Sigmoid colon (tissue), 7 donors: Measurements from ENCODE around the gene ABI3BP. TPM values are rescaled to one million over a fixed set of nuclear protein-coding genes. Genes with fewer than 3 reads are reported as not detected.

Source experiments
- DNase-seq: peaks from one replicate; pipeline ENCODE4 v3.0.0-alpha.2; 2019
- H3K27ac ChIP-seq, 4 donors: fragments of 200-600 bp; sonication (generic); one replicate each; pipeline ENCODE4 v1.5.1; 2016 to 2019; ENCODE audit warnings: mild to moderate bottlenecking in 1 of 4
- H3K27me3 ChIP-seq, 3 donors: fragments of 200-600 bp; sonication (generic); one replicate each; pipeline ENCODE4 v1.5.1; 2019; ENCODE audit warnings: mild to moderate bottlenecking in 1 of 3
- H3K36me3 ChIP-seq, 4 donors: fragments of 200-600 bp; sonication (generic); one replicate each; pipeline ENCODE4 v1.5.1; 2016 to 2019
- H3K4me1 ChIP-seq, 4 donors: fragments of 200-600 bp; sonication (generic); one replicate each; pipeline ENCODE4 v1.5.1; 2017 to 2019
- H3K4me3 ChIP-seq, 4 donors: fragments of 200-600 bp; sonication (generic); one replicate each; pipeline ENCODE4 v1.5.1; 2017 to 2019; ENCODE audit warnings: mild to moderate bottlenecking in 2 of 4, moderate library complexity in 1 of 4
- H3K9me3 ChIP-seq, 4 donors: fragments of 200-600 bp in 3 of 4; sonication (generic) in 3 of 4; one replicate each; pipeline versions ENCODE4 v1.5.1 to v1.6.1; 2013 to 2019
- CTCF ChIP-seq, 4 experiments: fragments of 450-650 bp in 3 of 4; fragments of 200-600 bp in 1 of 4; IDR thresholded peaks; one replicate each; pipeline ENCODE4 v1.5.1; 2016 to 2019; ENCODE audit warnings: antibody characterized with exemption in 4 of 4, mild to moderate bottlenecking in 3 of 4, moderate library complexity in 2 of 4
- EP300 ChIP-seq, 4 donors: sonication (generic); formaldehyde crosslinking; IDR thresholded peaks; one replicate each; pipeline ENCODE4 v1.6.1; 2017; ENCODE audit warnings: antibody characterized with exemption in 4 of 4
- POLR2A ChIP-seq, 2 donors: fragments of 450-650 bp; IDR thresholded peaks; one replicate each; pipeline ENCODE4 v1.6.1; 2016; ENCODE audit warnings: antibody characterized with exemption in 2 of 2, mild to moderate bottlenecking in 2 of 2, moderate library complexity in 2 of 2
- POLR2AphosphoS5 ChIP-seq, 4 donors: sonication (generic); formaldehyde crosslinking; IDR thresholded peaks; one replicate each; pipeline ENCODE4 v1.6.1; 2017; ENCODE audit warnings: antibody characterized with exemption in 4 of 4
- WGBS, 2 donors: extraction: QIAGEN DNeasy Blood & Tissue Kit; methylation state at CpG; one replicate each; pipeline ENCODE4 v1.1.7; 2013; 5-methylcytosine and 5-hydroxymethylcytosine counted together
- intact Hi-C: fragments of 100-400 bp; cut with DNase I; formaldehyde crosslinking; loops from one replicate; pipeline ENCODE4 v1.15.1; 2023
- polyA plus RNA-seq, 3 donors: library from polyadenylated mRNA; stranded (reverse); fragments of 200-250 nt; gene quantifications; one replicate each; pipeline ENCODE4 v1.2.3, GENCODE V29; 2013
- total RNA-seq, 4 donors: library from RNA; depleted of rRNA; stranded (reverse); fragments of >200 nt; gene quantifications; one replicate each; pipeline ENCODE4 v1.1.0, GENCODE V29; 2016
- donor health status: healthy with polysubstance abuse.
- donor health status: Bipolar disorder and iron deficiency.
- donor health status: healthy.

ABI3BP gene
- total and polyA plus RNA-seq, 7 donors, result 1.2 to 177 (median 30.4) TPM

GRCh38 chr3:100992231-100993012 lies 799 bp downstream of the ABI3BP start:
- H3K9me3 ChIP-seq, result no peaks in the 10 kb centered on the region
- WGBS, 2 donors, result 8 to 42% methylated on average over 3 of the region's 3 CpGs
- TF ChIP-seq CTCF (IDR thresholded peaks at IDR 0.05) (peak in 1 of 4 experiments; percentile 12), POLR2A (IDR thresholded peaks at IDR 0.05) (no peak), EP300 (IDR thresholded peaks at IDR 0.05) (peak in 1 of 4 donors; percentile 15), POLR2AphosphoS5 (IDR thresholded peaks at IDR 0.05) (peak in 3 of 4 donors; percentile 13 to 49 (median 48))
- H3K27ac ChIP-seq, result peak overlapping the region; percentile 75 to 80 (median 78)
- peaks cover 0 to 40% (median 32%) of the 10 kb centered on the region in 4 donors for H3K4me1 ChIP-seq
- intact Hi-C loops, result loop anchor here (5.0 to 10.0 kb wide), 2 partner anchors 80 to 202 kb away; no protein-coding TSS in a partner anchor
- DNase-seq, result no peak
- peak overlapping the region; percentile 38 to 51 (median 43) for H3K4me3 ChIP-seq
- H3K27me3 ChIP-seq, result no peaks in the 10 kb centered on the region
- no peaks in the 10 kb centered on the region for H3K36me3 ChIP-seq

- Histone ChIP-seq H3K27me3 (no peaks in the 10 kb centered on the region), H3K4me3 (no peak overlapping the region), H3K36me3 (no peaks in the 10 kb centered on the region), H3K4me1 (peaks cover 0 to 22% (median 17%) of the 10 kb centered on the region in 4 donors), H3K27ac (no peak overlapping the region), H3K9me3 (no peaks in the 10 kb centered on the region)
- no peak for TF ChIP-seq POLR2AphosphoS5 (IDR thresholded peaks at IDR 0.05)
- TF ChIP-seq POLR2A (IDR thresholded peaks at IDR 0.05), result no peak
- TF ChIP-seq CTCF (IDR thresholded peaks at IDR 0.05), result no peak
- no peak for TF ChIP-seq EP300 (IDR thresholded peaks at IDR 0.05)
- WGBS, 2 donors, result 64 to 83% methylated on average over 1 of the region's 1 CpG
- intact Hi-C loops, result no loop called here
- no peak for DNase-seq
Measured at GRCh38 chr3:100988080-100988479, 5.1 kb downstream of the ABI3BP start.

DNA sequence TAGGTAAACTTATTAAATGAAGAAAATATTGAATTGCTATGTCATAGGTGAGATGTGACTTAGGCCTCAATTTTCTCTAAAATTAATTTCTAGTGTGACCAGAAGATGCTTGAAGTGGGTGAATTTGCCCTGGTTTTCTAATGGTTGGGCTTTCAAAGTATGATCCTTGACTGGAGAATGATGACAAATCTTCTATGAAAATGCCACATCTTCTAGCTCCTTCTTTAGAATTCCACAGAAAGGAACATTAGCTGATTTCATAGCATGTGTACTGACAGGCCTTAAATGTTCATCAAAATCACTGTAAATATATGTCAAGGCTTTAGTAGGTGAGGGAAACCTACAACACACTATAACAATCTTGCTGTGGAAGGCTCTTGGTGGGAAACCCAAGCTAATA lies 8.9 kb downstream of the ABI3BP start:
- H3K27ac ChIP-seq, result peak overlapping the region; percentile 28 to 82 (median 81)
- no peaks in the 10 kb centered on the region for H3K27me3 ChIP-seq
- no peak for TF ChIP-seq EP300 (IDR thresholded peaks at IDR 0.05)
- TF ChIP-seq POLR2A (IDR thresholded peaks at IDR 0.05), result no peak
- TF ChIP-seq CTCF (IDR thresholded peaks at IDR 0.05), result no peak
- no peak for TF ChIP-seq POLR2AphosphoS5 (IDR thresholded peaks at IDR 0.05)
- H3K36me3 ChIP-seq, result no peaks in the 10 kb centered on the region
- intact Hi-C loops, result no loop called here
- H3K4me3 ChIP-seq, result no peak overlapping the region
- peaks cover 0 to 30% (median 24%) of the 10 kb centered on the region in 4 donors for H3K4me1 ChIP-seq
- DNase-seq, result no peak
- no peaks in the 10 kb centered on the region for H3K9me3 ChIP-seq

GRCh38 chr3:100982710-100983109 lies 10.5 kb downstream of the ABI3BP start:
- Histone ChIP-seq H3K27ac (peak overlapping the region; percentile 73 to 82 (median 81)), H3K36me3 (no peaks in the 10 kb centered on the region), H3K4me3 (peak overlapping the region in 3 of 4 donors; percentile 14 to 21 (median 18)), H3K4me1 (peaks cover 0 to 45% (median 39%) of the 10 kb centered on the region in 4 donors), H3K27me3 (no peaks in the 10 kb centered on the region), H3K9me3 (no peaks in the 10 kb centered on the region)
- intact Hi-C loops, result no loop called here
- peak; percentile 85 for DNase-seq
- 56 to 59% methylated on average over 4 of the region's 4 CpGs for WGBS, 2 donors
- TF ChIP-seq POLR2AphosphoS5 (IDR thresholded peaks at IDR 0.05), result peak in 1 of 4 donors; percentile 52
- no peak for TF ChIP-seq CTCF (IDR thresholded peaks at IDR 0.05)
